Measurements from ENCODE around the gene POLR2H.

POLR2H gene

DNA sequence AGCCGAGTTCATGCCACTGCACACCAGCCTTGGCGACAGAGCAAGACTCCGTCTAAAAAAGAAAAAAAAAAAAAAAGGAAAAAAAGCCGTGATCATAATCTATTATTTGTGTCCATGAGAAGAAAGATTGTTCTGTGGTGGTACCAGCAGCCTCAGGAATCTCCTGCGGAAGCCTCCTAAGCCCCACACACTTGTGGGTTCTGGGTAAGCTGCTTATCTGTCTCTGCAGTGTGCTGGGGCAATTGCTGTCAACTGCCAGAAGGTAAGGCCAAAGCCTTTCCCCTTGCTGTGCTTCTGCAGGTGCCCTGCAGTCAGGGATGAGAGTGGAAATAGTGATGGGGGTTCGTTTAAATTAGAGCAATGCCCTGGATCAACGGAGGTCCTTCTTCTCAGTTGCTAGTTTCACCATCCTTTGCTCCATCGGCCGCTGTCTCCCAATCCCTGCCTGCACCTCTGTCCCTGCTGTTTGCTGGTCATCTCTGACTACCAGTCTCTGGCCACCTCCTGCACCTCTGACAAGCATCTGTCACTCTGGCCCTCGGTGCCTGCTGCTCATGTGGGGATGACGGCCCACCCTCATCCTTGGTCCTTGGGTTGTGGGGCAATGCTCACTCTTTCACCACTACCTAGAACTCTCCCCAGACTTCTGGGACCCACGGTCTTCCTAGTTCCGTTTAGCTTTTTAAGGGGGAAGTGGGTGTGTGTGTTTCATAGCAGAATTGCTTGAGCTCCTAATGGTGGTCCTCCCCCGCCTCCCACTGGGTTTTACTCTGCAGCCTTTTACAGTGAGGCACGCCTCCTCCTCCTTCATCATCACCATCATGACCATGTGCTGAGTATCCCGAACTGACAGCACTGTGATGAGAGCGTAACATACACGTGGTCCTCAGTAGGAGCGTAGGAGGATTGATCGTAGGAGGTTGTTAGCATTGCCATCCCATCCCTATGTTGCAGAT, 43.8 kb downstream of the POLR2H start:
- H3K4me3 ChIP-seq (ENCODE audit: low read length): no peak overlapping the region
- DNase-seq (ENCODE audit: low read depth): no peak
- TF ChIP-seq, protein P1, sequence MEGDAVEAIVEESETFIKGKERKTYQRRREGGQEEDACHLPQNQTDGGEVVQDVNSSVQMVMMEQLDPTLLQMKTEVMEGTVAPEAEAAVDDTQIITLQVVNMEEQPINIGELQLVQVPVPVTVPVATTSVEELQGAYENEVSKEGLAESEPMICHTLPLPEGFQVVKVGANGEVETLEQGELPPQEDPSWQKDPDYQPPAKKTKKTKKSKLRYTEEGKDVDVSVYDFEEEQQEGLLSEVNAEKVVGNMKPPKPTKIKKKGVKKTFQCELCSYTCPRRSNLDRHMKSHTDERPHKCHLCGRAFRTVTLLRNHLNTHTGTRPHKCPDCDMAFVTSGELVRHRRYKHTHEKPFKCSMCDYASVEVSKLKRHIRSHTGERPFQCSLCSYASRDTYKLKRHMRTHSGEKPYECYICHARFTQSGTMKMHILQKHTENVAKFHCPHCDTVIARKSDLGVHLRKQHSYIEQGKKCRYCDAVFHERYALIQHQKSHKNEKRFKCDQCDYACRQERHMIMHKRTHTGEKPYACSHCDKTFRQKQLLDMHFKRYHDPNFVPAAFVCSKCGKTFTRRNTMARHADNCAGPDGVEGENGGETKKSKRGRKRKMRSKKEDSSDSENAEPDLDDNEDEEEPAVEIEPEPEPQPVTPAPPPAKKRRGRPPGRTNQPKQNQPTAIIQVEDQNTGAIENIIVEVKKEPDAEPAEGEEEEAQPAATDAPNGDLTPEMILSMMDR (conservative IDR thresholded peaks at IDR 0.05; ENCODE audit: low read length): no peak

DNA sequence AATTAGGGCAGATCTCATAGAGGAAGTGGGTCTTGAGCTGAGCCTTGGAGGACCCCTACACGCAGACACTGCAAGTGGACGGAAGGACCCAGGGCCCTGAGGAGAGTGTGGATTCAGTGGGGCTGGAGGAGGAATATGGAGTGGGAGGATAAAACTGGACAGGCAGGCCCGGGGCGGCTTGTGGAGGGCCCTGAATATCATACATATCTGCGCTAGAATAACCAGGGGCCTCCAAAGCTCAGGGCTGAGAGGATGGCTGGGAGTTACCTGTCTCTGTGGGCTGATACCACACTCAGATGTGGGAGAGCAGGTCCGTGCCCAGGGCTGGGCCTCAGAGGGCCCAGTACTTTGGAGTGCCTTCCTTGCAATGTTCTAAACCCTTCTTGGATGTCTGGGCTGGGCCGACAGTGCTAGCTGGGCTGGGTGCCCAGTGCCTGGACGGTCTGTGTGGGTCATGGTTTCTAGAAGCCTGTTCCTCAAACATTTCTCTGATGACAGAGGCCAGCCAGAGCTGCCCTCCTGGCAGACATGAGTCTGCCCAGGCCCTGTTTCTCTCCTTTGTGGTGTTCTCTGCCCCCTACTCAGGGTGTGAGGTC, 47.9 kb downstream of the POLR2H start:
- TF ChIP-seq, protein P1 (conservative IDR thresholded peaks at IDR 0.05; ENCODE audit: low read length): no peak
- DNase-seq (ENCODE audit: low read depth): no peak
- H3K4me3 ChIP-seq (ENCODE audit: low read length): no peak overlapping the region

DNA sequence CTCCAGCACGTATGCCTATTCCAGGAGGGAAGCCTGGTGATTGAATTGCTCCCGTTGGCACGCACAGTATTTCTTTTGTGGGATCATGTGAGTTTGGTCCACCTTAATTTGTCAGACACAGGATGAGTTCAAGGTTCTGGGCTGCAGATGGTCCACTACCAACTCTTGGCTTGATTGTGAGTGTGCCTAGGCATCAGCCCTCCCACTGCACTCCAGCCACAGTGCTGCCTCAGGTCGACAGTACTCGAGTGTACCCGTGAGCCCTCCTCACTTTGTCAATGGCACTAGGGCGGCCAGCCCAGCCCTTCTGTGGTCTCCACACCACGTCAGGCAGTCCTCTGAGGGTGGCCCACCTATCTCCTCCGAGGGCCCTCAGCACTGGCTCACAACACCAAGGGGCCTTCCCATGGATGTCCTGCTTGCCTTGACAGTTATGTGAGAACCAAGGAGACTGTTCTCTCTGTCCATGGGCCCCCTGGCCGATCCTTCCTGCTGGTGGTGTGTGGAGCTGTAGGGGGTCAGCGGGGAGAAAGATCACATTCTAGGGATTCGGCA, 48.5 kb downstream of the POLR2H start:
- DNase-seq (ENCODE audit: low read depth): no peak
- TF ChIP-seq, protein P1 (conservative IDR thresholded peaks at IDR 0.05; ENCODE audit: low read length): no peak

DNA sequence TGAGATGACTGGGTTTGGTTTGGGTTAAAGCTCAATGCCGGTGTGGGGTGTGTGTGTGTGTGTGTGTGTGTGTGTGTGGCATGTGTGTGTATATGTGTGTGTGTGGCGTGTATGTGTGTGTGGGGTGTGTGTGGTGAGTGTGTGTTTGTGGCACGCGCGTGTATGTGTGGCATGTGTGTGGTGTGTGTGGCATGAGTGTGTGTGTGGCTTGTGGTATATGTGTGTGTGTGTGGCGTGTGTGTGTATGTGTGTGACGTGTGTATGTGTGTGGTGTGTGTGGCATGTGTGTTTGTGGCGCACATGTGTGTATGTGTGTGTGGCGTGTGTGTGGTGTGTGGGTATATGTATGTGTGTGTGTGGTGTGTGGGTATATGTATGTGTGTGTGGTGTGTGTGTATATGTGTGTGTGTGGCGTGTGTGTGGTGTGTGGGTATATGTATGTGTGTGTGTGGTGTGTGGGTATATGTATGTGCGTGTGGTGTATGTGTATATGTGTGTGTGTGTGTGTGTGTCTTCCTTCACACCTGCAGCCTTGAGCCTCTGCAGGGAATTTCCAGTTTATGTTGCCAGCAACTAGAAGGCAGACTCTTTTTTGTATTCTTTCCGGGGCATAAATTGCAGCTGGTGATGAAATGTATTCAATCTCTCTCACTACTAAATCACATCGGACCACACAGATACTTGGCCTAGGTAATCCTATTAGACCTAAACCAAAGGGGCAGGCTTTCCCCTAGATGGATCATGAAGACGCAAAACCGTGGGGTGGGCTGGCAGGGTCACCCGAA, 53.1 kb downstream of the POLR2H start:
- DNase-seq (ENCODE audit: low read depth): no peak
- TF ChIP-seq, protein P1 (conservative IDR thresholded peaks at IDR 0.05; ENCODE audit: low read length): no peak
- H3K4me3 ChIP-seq (ENCODE audit: low read length): no peak overlapping the region

More for the DNA sequence above, 48.5 kb downstream of the POLR2H start:
- no peak overlapping the region for H3K4me3 ChIP-seq (ENCODE audit: low read length)

DNA sequence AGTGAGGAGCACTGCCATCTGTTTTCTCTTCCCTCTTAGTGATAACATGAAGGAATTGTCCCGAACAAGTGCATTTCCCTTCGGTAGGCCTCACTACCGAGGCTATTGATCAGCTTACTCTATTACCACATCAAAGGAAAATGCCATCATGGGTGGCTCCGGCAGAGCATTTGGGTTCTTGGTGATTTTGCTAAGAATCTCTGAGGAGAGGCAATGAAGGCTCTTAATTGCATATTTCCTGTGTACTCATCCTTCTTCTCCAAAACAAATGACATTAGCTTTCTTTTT, 53.6 kb downstream of the POLR2H start:
- no peak for DNase-seq (ENCODE audit: low read depth)

DNA sequence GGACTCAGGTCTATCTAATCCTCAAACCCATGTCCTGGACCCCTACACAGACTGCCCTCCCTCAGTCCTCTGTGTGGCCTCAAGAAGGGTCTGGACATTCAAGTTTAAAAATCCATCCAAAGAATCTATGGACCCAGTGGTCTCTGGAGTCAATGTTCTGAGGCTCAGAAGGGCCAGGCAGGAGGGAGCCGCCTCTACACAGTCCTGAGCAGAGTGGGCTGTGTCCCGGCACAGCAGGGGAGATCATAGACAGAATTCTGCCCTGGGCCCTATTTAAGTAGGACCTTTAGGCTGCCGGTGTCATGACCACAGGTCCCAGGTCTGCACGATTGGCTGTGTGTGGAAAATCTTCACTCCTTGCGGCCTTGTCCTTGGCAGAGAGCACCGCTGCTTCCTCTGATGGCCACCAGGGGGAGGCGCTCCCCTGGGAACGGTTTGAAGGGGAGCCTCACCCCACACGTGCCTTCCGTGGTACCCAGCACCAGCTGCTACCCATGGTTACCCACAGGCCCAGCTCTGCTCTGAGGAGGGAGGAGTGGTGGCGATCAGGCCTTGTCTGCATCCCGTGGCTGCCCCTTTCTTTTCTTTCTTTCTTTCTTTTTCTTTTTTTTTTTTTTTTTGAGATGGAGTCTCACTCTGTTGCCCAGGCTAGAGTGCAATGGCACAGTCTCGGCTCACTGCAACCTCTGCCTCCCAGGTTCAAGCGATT, 56.3 kb downstream of the POLR2H start:
- no peak overlapping the region for H3K4me3 ChIP-seq (ENCODE audit: low read length)
- DNase-seq (ENCODE audit: low read depth): peak; percentile 61
- TF ChIP-seq, protein P1 (conservative IDR thresholded peaks at IDR 0.05; ENCODE audit: low read length): peak; percentile 96

More for the DNA sequence above, 53.6 kb downstream of the POLR2H start:
- TF ChIP-seq, protein P1 (conservative IDR thresholded peaks at IDR 0.05; ENCODE audit: low read length): no peak
- no peak overlapping the region for H3K4me3 ChIP-seq (ENCODE audit: low read length)
